HCT116 (cell line): Measurements from ENCODE around the gene B3GALT5. TPM values are rescaled to one million over a fixed set of nuclear protein-coding genes. Genes with fewer than 3 reads are reported as not detected.

Source experiments
- ATAC-seq: fragments of 200-7000 bp; cut with Tn5 transposase; 2 replicates; pipeline ENCODE4 v1.9.1; 2020; ENCODE audit warnings: mild to moderate bottlenecking, moderate library complexity
- BruUV-seq: library from RNA; stranded (reverse); fragments of 400-500 nt; replicated peaks from 2 replicates; lab custom pipeline; 2021; lab: Mats Ljungman, UMichigan
- CTCF ChIA-PET: fragments of 300-600 bp; sonication (Branson Sonifier 250); formaldehyde crosslinking; loops from one replicate; lab custom pipeline; 2021; ENCODE audit warnings: antibody characterized with exemption; lab: Charles Lee
- POLR2A ChIA-PET: fragments of 300-600, 350-600 bp; sonication (Branson Sonifier 250); formaldehyde crosslinking; loops from one replicate; lab custom pipeline; 2021; ENCODE audit warnings: antibody characterized with exemption; lab: Charles Lee
- RAD21 ChIA-PET, 2 experiments: fragments of 300-600 bp; sonication (Branson Sonifier 250); formaldehyde crosslinking; loops; one replicate each; lab custom pipeline; 2023; ENCODE audit warnings: low total read pairs in 2 of 2; ENCODE audit not compliant: uncharacterized antibody in 2 of 2, unreplicated experiment in 2 of 2, low non-redundant PET in 1 of 2; lab: Charles Lee
- DNase-seq: peaks from one replicate; pipeline ENCODE4 v3.0.0-alpha.2; 2010; ENCODE audit warnings: low read depth, low spot score
- H2AFZ ChIP-seq: fragments of 200-600 bp; shearing (Covaris generic), sonication (generic); 2 replicates; pipeline ENCODE4 v1.6.1; 2017; ENCODE audit warnings: low read depth, mixed run types, mixed read lengths, antibody characterized with exemption, low read length; ENCODE audit not compliant: poor library complexity, severe bottlenecking
- H3K27ac ChIP-seq: 2 replicates; pipeline ENCODE4 v1.5.1; 2012; ENCODE audit warnings: low read depth, low read length
- H3K27me3 ChIP-seq: fragments of 200-600 bp; sonication (generic); 2 replicates; pipeline ENCODE4 v1.6.1; 2016; ENCODE audit warnings: mixed run types, low read length, mixed read lengths; ENCODE audit not compliant: insufficient read depth
- H3K36me3 ChIP-seq, 2 experiments: fragments of 200-500 bp in 1 of 2; fragments of 200-600 bp in 1 of 2; sonication (Bioruptor generic) in 1 of 2; sonication (generic) in 1 of 2; 2 replicates each; pipeline versions ENCODE4 v1.5.1 to v1.6.1; 2014 to 2016; ENCODE audit warnings: low read length in 2 of 2, inconsistent platforms in 1 of 2, mixed read lengths in 1 of 2, mixed run types in 1 of 2; ENCODE audit not compliant: insufficient read depth in 2 of 2, control insufficient read depth in 1 of 2
- H3K4me1 ChIP-seq, 2 experiments: fragments of 200-600 bp in 1 of 2; sonication (generic) in 1 of 2; 2 replicates each; pipeline versions ENCODE4 v1.5.1 to v1.6.1; 2012 to 2017; ENCODE audit warnings: low read length in 2 of 2, inconsistent platforms in 1 of 2, mild to moderate bottlenecking in 1 of 2, mixed read lengths in 1 of 2, mixed run types in 1 of 2, moderate library complexity in 1 of 2; ENCODE audit not compliant: insufficient read depth in 2 of 2, control insufficient read depth in 1 of 2
- H3K4me2 ChIP-seq: fragments of 200-600 bp; sonication (generic); 2 replicates; pipeline ENCODE4 v1.6.1; 2017; ENCODE audit warnings: mixed run types, low read length, mixed read lengths
- H3K4me3 ChIP-seq, 2 experiments: fragments of 200-600 bp in 1 of 2; sonication (generic) in 1 of 2; replicated peaks in 1 of 2; 2 replicates each; pipeline ENCODE4 v1.5.1; 2011 to 2016; ENCODE audit warnings: low read length in 2 of 2, control low read depth in 1 of 2, low read depth in 1 of 2, mild to moderate bottlenecking in 1 of 2, mixed read lengths in 1 of 2, mixed run types in 1 of 2
- H3K79me2 ChIP-seq: fragments of 200-600 bp; sonication (generic); 2 replicates; pipeline ENCODE4 v1.6.1; 2017; ENCODE audit warnings: mild to moderate bottlenecking, mixed run types, low read length, moderate library complexity, mixed read lengths; ENCODE audit not compliant: insufficient read depth
- H3K9ac ChIP-seq: fragments of 200-600 bp; sonication (generic); 2 replicates; pipeline ENCODE4 v1.6.1; 2016; ENCODE audit warnings: low read length, mixed read lengths
- H3K9me2 ChIP-seq: fragments of 200-600 bp; sonication (generic), shearing (Covaris generic); 2 replicates; pipeline ENCODE4 v1.6.1; 2017; ENCODE audit warnings: mixed run types, mild to moderate bottlenecking, moderate library complexity; ENCODE audit not compliant: insufficient read depth
- H3K9me3 ChIP-seq, 2 experiments: fragments of 200-500 bp in 1 of 2; fragments of 200-600 bp in 1 of 2; sonication (Bioruptor generic) in 1 of 2; sonication (generic) in 1 of 2; 2 replicates each; pipeline ENCODE4 v1.6.1; 2014 to 2017; ENCODE audit warnings: low read length in 2 of 2, mixed read lengths in 2 of 2, inconsistent platforms in 1 of 2, low read depth in 1 of 2, mild to moderate bottlenecking in 1 of 2, mixed run types in 1 of 2, moderate library complexity in 1 of 2; ENCODE audit not compliant: control insufficient read depth in 1 of 2, insufficient read depth in 1 of 2
- H4K20me1 ChIP-seq: fragments of 200-600 bp; sonication (generic), shearing (Covaris generic); 2 replicates; pipeline ENCODE4 v1.6.1; 2017; ENCODE audit warnings: mixed run types, mild to moderate bottlenecking, moderate library complexity; ENCODE audit not compliant: insufficient read depth
- CBX3 ChIP-seq: IDR thresholded peaks from 2 replicates; pipeline ENCODE4 v1.6.1; 2012; ENCODE audit warnings: low read depth
- CEBPB ChIP-seq: IDR thresholded peaks from 2 replicates; pipeline ENCODE4 v1.6.1; 2012; ENCODE audit warnings: low read depth
- EGR1 ChIP-seq: IDR thresholded peaks from 2 replicates; pipeline ENCODE4 v1.6.1; 2012; ENCODE audit warnings: low read depth
- ELF1 ChIP-seq: IDR thresholded peaks from 2 replicates; pipeline ENCODE4 v1.6.1; 2012; ENCODE audit warnings: low read depth, borderline replicate concordance
- EZH2 ChIP-seq: fragments of 200-600 bp; sonication (generic); IDR thresholded peaks from 2 replicates; pipeline ENCODE4 v1.6.1; 2017; ENCODE audit warnings: antibody characterized with exemption, mixed run types
- FOSL1 ChIP-seq: IDR thresholded peaks from 2 replicates; pipeline ENCODE4 v1.6.1; 2012; ENCODE audit warnings: low read depth
- JUND ChIP-seq: IDR thresholded peaks from 2 replicates; pipeline ENCODE4 v1.6.1; 2012
- POLR2A ChIP-seq: IDR thresholded peaks from 2 replicates; pipeline ENCODE4 v1.7.0; 2011; ENCODE audit warnings: borderline replicate concordance; ENCODE audit not compliant: insufficient read depth, insufficient read length; ENCODE audit errors: extremely low read depth
- POLR2AphosphoS5 ChIP-seq: IDR thresholded peaks from 2 replicates; pipeline ENCODE4 v1.6.1; 2011; ENCODE audit warnings: mild to moderate bottlenecking, low read depth, low read length, moderate library complexity
- RAD21 ChIP-seq: IDR thresholded peaks from 2 replicates; pipeline ENCODE4 v1.6.1; 2012; ENCODE audit warnings: low read depth, mild to moderate bottlenecking
- SIN3A ChIP-seq: IDR thresholded peaks from 2 replicates; pipeline ENCODE4 v1.6.1; 2012; ENCODE audit warnings: low read depth
- SP1 ChIP-seq: IDR thresholded peaks from 2 replicates; pipeline ENCODE4 v1.6.1; 2012; ENCODE audit warnings: low read depth
- SRF ChIP-seq: IDR thresholded peaks from 2 replicates; pipeline ENCODE4 v1.6.1; 2012; ENCODE audit warnings: low read depth
- YY1 ChIP-seq: IDR thresholded peaks from 2 replicates; pipeline ENCODE4 v1.6.1; 2011; ENCODE audit warnings: low read length, low read depth, moderate library complexity, mild to moderate bottlenecking; ENCODE audit not compliant: insufficient replicate concordance; ENCODE audit errors: extremely low read depth
- ZBTB33 ChIP-seq: IDR thresholded peaks from 2 replicates; pipeline ENCODE4 v1.6.1; 2011; ENCODE audit warnings: mild to moderate bottlenecking, low read length, moderate library complexity; ENCODE audit not compliant: insufficient replicate concordance; ENCODE audit errors: extremely low read depth
- ZFX ChIP-seq: fragments of 450-650 bp; IDR thresholded peaks from 2 replicates; pipeline ENCODE4 v1.6.1; 2017
- ZNF274 ChIP-seq: fragments of 200-500 bp; sonication (Bioruptor generic); IDR thresholded peaks from 2 replicates; pipeline ENCODE4 v1.6.1; 2014; ENCODE audit warnings: mild to moderate bottlenecking, low read depth, low read length, inconsistent platforms
- intact Hi-C: fragments of 100-400 bp; cut with micrococcal nuclease; formaldehyde crosslinking; loops from 2 replicates; pipeline ENCODE4 v1.10.0; 2022
- total RNA-seq: library from RNA; stranded (reverse); gene quantifications from one replicate; pipeline ENCODE4 v1.2.1, GENCODE V29; 2021; ENCODE audit not compliant: unreplicated experiment
- TF ChIP-seq, protein P1 (sequence below): IDR thresholded peaks from 2 replicates; pipeline ENCODE4 v1.6.1; 2012; ENCODE audit warnings: low read depth
- TF ChIP-seq, protein P2 (sequence below): IDR thresholded peaks from 2 replicates; pipeline ENCODE4 v1.6.1; 2012
- TF ChIP-seq, protein P3 (sequence below): IDR thresholded peaks from 2 replicates; pipeline ENCODE4 v1.6.1; 2012

B3GALT5 gene
- total RNA-seq, 1 experiment from 2014 or later: 1.2 TPM

DNA sequence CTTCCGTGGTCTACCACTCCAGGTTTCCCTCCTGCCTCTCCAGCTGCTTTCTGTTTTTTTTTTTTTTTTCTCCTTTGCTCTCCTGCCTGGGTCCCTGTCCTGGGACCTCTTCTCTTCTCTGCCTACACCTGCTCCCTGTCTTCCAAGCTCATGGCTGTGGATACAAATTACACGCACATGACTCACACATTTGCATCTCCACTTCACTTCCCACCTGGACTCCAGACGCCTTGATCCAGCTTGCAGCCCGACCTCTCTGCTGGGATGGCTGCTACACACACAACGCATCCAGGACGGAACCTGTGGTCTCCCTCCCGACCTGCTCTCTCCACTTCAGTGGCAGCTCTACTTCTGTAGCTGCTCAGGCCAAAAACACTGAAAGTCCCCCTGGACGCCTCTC is 44.4 kb upstream of the B3GALT5 start:
- Histone ChIP-seq H3K4me3 (no peak overlapping the region), H3K4me1 (no peaks in the 10 kb centered on the region), H4K20me1 (no peaks in the 10 kb centered on the region), H3K9me3 (no peaks in the 10 kb centered on the region), H3K27me3 (no peaks in the 10 kb centered on the region), H2AFZ (no peak overlapping the region), H3K27ac (no peak overlapping the region), H3K36me3 (no peaks in the 10 kb centered on the region), H3K79me2 (no peaks in the 10 kb centered on the region), H3K9me2 (no peaks in the 10 kb centered on the region), H3K9ac (no peak overlapping the region), H3K4me2 (no peak overlapping the region)
- intact Hi-C loops: no loop called here
- CTCF ChIA-PET: no interaction called here
- RAD21 ChIA-PET: no interaction called here
- POLR2A ChIA-PET: no interaction called here
- no peak for DNase-seq
- BruUV-seq: no TSS peak
- ATAC-seq: no peak
- no peak for TF ChIP-seq SRF
- TF ChIP-seq POLR2A: no peak
- TF ChIP-seq ZNF274: no peak
- TF ChIP-seq SIN3A: no peak
- TF ChIP-seq, protein P1, sequence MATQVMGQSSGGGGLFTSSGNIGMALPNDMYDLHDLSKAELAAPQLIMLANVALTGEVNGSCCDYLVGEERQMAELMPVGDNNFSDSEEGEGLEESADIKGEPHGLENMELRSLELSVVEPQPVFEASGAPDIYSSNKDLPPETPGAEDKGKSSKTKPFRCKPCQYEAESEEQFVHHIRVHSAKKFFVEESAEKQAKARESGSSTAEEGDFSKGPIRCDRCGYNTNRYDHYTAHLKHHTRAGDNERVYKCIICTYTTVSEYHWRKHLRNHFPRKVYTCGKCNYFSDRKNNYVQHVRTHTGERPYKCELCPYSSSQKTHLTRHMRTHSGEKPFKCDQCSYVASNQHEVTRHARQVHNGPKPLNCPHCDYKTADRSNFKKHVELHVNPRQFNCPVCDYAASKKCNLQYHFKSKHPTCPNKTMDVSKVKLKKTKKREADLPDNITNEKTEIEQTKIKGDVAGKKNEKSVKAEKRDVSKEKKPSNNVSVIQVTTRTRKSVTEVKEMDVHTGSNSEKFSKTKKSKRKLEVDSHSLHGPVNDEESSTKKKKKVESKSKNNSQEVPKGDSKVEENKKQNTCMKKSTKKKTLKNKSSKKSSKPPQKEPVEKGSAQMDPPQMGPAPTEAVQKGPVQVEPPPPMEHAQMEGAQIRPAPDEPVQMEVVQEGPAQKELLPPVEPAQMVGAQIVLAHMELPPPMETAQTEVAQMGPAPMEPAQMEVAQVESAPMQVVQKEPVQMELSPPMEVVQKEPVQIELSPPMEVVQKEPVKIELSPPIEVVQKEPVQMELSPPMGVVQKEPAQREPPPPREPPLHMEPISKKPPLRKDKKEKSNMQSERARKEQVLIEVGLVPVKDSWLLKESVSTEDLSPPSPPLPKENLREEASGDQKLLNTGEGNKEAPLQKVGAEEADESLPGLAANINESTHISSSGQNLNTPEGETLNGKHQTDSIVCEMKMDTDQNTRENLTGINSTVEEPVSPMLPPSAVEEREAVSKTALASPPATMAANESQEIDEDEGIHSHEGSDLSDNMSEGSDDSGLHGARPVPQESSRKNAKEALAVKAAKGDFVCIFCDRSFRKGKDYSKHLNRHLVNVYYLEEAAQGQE: no peak
- TF ChIP-seq, protein P2, sequence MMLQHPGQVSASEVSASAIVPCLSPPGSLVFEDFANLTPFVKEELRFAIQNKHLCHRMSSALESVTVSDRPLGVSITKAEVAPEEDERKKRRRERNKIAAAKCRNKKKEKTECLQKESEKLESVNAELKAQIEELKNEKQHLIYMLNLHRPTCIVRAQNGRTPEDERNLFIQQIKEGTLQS: no peak
- TF ChIP-seq YY1: no peak
- TF ChIP-seq, protein P3, sequence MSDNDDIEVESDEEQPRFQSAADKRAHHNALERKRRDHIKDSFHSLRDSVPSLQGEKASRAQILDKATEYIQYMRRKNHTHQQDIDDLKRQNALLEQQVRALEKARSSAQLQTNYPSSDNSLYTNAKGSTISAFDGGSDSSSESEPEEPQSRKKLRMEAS: no peak
- no peak for TF ChIP-seq EZH2
- no peak for TF ChIP-seq EGR1
- no peak for TF ChIP-seq ELF1
- TF ChIP-seq FOSL1: no peak
- TF ChIP-seq CEBPB: no peak
- no peak for TF ChIP-seq ZFX
- TF ChIP-seq RAD21: no peak
- TF ChIP-seq SP1: no peak
- no peak for TF ChIP-seq ZBTB33
- no peak for TF ChIP-seq JUND
- no peak for TF ChIP-seq POLR2AphosphoS5
- TF ChIP-seq CBX3: no peak
